ENCODE results near the gene DUSP5.

DNA sequence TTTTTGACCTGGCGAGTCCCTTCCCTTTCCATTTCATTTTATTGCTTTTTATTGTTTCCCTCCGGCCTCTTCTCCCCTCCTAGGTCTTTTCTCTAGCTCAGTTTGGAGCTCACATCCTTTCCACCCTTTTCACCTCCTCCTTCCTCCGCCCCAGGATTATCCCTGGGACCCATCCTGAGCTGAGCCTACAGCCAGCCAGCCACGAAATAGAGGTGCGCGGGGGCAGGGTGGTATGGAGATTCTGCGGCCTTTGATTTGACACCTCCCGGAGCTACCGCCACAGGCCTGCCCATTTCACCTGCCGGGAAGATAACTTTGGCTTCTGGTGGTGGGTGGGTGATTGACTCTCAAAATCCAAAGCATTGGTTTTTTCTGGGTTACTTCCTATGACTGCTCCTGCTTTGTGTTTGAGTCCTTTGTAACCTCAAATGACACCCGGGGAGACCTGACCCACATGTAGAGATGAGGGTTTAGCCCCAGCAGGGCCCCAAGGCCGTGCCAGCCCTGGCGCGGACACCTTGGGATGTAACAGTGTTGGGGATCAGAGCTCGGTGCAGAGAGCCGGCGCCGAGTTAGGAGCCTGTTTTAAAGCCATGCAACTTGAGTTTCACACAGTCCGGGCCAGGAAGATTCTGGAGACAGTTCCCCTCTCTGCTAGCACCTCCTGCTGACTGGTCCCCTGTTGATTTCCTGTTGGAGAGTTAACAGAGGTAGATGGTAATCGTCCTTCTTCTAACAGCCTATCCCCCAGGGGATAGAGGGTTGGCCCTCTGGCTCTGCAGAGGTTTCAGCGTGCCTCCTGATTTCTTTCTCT is 1.5 kb downstream of the DUSP5 start:
- TF ChIP-seq, protein P1, sequence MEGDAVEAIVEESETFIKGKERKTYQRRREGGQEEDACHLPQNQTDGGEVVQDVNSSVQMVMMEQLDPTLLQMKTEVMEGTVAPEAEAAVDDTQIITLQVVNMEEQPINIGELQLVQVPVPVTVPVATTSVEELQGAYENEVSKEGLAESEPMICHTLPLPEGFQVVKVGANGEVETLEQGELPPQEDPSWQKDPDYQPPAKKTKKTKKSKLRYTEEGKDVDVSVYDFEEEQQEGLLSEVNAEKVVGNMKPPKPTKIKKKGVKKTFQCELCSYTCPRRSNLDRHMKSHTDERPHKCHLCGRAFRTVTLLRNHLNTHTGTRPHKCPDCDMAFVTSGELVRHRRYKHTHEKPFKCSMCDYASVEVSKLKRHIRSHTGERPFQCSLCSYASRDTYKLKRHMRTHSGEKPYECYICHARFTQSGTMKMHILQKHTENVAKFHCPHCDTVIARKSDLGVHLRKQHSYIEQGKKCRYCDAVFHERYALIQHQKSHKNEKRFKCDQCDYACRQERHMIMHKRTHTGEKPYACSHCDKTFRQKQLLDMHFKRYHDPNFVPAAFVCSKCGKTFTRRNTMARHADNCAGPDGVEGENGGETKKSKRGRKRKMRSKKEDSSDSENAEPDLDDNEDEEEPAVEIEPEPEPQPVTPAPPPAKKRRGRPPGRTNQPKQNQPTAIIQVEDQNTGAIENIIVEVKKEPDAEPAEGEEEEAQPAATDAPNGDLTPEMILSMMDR (IDR thresholded peaks at IDR 0.05), result no peak
- TF ChIP-seq POLR2A (IDR thresholded peaks at IDR 0.05), result no peak
- no peak for TF ChIP-seq EP300 (IDR thresholded peaks at IDR 0.05)
